ENCODE results near the gene SKI.

SKI gene

DNA sequence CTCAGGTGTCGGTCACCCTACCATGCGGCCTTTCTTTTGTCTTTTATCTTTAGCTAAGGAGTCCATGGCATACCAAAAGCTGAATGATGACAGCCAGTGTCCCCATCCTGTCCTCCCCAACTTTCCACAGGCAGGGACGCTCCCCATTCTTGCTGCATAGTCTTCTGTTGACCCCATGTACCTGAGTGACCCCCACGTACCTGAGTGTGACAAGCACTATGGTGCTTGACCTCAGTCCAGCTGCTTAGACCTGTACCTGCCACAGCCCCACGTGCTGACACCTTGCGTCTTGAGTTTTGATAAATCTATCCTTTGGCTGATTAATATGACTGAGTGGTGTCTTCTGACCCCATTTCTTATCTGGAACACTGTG, 26.9 kb downstream of the SKI start:
- CTCF ChIA-PET, result interaction anchor here (0.8 to 3.0 kb wide), 13 partner anchors 12 to 127 kb away, joined by 3 to 16 read pairs (median 5); partner anchors contain the start of gene FAAP20
- H3K9me3 ChIP-seq (ENCODE audit: control extremely low read depth in 1 of 5, control insufficient read depth in 4 of 5, insufficient read depth in 2 of 5, low read depth in 1 of 5, low read length in 4 of 5), result peaks cover 0 to 5% (median 0%) of the 10 kb centered on the region in 5 experiments
- peaks cover 0 to 35% (median 22%) of the 10 kb centered on the region in 4 experiments for H3K4me1 ChIP-seq (ENCODE audit: control extremely low read depth in 1 of 4, control insufficient read depth in 4 of 4, insufficient read depth in 4 of 4, low read length in 3 of 4)
- H3K4me3 ChIP-seq (ENCODE audit: control insufficient read depth in 1 of 7, extremely low read depth in 1 of 7, insufficient read depth in 4 of 7, low read depth in 2 of 7, low read length in 6 of 7), result peak overlapping the region in 1 of 7 experiments; percentile 23
- DNase-seq, result no peak
- WGBS (ENCODE audit: insufficient coverage), result 98% methylated on average over 4 of the region's 6 CpGs
- H3K27ac ChIP-seq (ENCODE audit: insufficient read depth in 1 of 2, low read depth in 1 of 2, low read length in 2 of 2, poor library complexity in 1 of 2, severe bottlenecking in 2 of 2), result peak overlapping the region; percentile 71 to 84
- POLR2A ChIA-PET, result interaction anchor here (0.6 to 7.5 kb wide), 18 partner anchors 9 to 137 kb away, joined by 3 to 150 read pairs (median 12); partner anchors contain the start of genes FAAP20, MORN1, RER1 and SKI
- peaks cover 0 to 5% (median 2%) of the 10 kb centered on the region in 4 experiments for H3K36me3 ChIP-seq (ENCODE audit: control insufficient read depth in 4 of 4, insufficient read depth in 4 of 4, low read length in 3 of 4)
- no peaks in the 10 kb centered on the region for H3K27me3 ChIP-seq (replicated peaks in 2 of 5; ENCODE audit: control insufficient read depth in 4 of 5, insufficient read depth in 5 of 5, low read length in 4 of 5)

DNA sequence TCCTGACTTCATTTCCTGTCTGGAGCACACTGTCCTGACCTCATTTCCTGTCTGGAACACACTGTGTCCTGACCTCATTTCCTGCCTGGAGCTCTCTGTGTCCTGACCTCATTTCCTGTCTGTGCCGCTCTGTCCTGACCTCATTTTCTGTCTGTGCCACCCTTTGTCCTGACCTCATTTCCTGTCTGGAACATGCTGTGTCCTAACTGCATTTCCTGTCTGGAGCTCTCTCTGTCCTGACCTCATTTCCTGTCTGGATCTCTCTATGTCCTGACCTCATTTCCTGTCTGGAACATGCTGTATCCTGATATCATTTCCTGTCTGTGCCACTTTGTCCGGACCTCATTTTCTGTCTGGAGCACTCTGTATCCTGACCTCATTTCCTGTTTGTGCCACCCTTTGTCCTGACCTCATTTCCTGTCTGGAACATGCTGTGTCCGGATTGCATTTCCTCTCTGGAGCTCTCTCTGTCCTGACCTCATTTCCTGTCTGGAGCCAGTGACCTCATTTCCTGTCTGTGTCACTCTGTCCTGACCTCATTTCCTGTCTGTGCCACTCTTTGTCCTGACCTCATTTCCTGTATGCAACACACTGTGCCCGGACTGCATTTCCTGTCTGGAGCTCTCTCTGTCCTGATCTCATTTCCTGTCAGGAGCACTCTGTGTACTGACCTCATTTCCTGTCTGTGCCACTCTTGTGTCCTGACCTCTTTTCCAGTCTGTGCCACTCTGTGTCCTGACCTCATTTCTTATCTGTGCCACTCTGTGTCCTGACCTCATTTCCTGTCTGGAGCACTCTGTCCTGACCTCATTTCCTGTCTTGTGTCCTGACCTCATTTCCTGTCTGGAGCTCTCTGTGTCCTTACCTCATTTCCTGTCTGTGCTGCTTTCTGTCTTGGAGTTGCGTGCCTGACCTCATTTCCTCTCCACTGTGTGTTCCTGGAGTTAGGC, 27.6 kb downstream of the SKI start:
- H3K27me3 ChIP-seq (replicated peaks in 2 of 5; ENCODE audit: control insufficient read depth in 4 of 5, insufficient read depth in 5 of 5, low read length in 4 of 5), result no peaks in the 10 kb centered on the region
- H3K9me3 ChIP-seq (ENCODE audit: control extremely low read depth in 1 of 5, control insufficient read depth in 4 of 5, insufficient read depth in 2 of 5, low read depth in 1 of 5, low read length in 4 of 5), result peaks cover 0 to 5% (median 0%) of the 10 kb centered on the region in 5 experiments
- POLR2A ChIA-PET, result interaction anchor here (0.6 to 7.5 kb wide), 25 partner anchors 9 to 322 kb away, joined by 3 to 150 read pairs (median 8); partner anchors contain the start of genes FAAP20, MORN1, RER1 and SKI
- H3K27ac ChIP-seq (ENCODE audit: insufficient read depth in 1 of 2, low read depth in 1 of 2, low read length in 2 of 2, poor library complexity in 1 of 2, severe bottlenecking in 2 of 2), result peak overlapping the region; percentile 71 to 84
- DNase-seq, result peak; percentile 97 to 99 (median 98)
- H3K4me1 ChIP-seq (ENCODE audit: control extremely low read depth in 1 of 4, control insufficient read depth in 4 of 4, insufficient read depth in 4 of 4, low read length in 3 of 4), result peaks cover 0 to 32% (median 19%) of the 10 kb centered on the region in 4 experiments
- WGBS (ENCODE audit: insufficient coverage), result 14% methylated on average over 5 of the region's 5 CpGs
- H3K4me3 ChIP-seq (ENCODE audit: control insufficient read depth in 1 of 7, extremely low read depth in 1 of 7, insufficient read depth in 4 of 7, low read depth in 2 of 7, low read length in 6 of 7), result no peak overlapping the region
- CTCF ChIA-PET, result interaction anchor here (0.8 to 3.0 kb wide), 21 partner anchors 10 to 126 kb away, joined by 3 to 16 read pairs (median 4); partner anchors contain the start of gene FAAP20
- H3K36me3 ChIP-seq (ENCODE audit: control insufficient read depth in 4 of 4, insufficient read depth in 4 of 4, low read length in 3 of 4), result peaks cover 0 to 5% (median 2%) of the 10 kb centered on the region in 4 experiments

DNA sequence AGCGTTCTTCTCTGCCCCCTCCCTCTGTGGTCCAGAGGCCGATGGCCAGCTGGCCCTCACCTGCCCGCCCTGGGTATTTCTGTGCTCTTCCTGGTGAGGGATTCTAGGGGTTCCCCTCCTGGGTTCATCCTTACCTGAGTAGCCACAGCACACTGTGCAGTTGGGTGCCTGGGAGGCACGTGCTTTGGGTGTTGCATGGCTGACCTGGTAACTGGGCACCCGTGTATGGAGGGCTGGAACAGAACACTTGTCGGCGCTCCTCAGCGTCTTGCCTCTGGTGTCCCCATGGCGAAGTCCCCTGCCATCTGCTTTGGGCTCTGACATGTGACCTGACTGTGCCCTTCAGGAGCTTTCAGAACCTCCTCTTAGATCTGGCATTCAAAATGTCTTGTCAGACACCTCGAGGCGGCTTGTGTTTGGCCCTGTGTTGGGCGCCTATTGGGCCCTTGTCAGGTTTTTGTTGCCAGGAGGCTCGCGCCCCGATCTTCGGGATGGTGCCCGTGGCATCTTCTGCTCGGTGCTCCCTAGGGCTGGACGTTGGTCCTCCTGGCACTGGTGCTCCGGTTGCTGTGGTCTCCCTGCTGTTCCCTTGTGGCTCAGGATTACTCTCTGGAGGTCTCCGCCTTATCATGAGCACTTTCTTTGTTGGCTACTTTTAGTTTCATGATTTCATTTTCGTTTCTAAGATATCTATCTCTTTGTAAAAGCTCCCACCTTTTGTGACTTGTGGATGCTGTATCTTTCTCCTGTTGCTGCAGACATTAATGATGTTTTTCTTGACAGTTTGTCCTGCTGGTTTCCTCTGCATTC, 28.5 kb downstream of the SKI start:
- peak overlapping the region; percentile 71 to 84 for H3K27ac ChIP-seq (ENCODE audit: insufficient read depth in 1 of 2, low read depth in 1 of 2, low read length in 2 of 2, poor library complexity in 1 of 2, severe bottlenecking in 2 of 2)
- H3K36me3 ChIP-seq (ENCODE audit: control insufficient read depth in 4 of 4, insufficient read depth in 4 of 4, low read length in 3 of 4), result peaks cover 0 to 5% (median 2%) of the 10 kb centered on the region in 4 experiments
- ChIA-PET POLR2A (interaction anchor here (0.7 to 7.5 kb wide), 20 partner anchors 10 to 68 kb away, joined by 3 to 150 read pairs (median 9); partner anchors contain the start of genes FAAP20 and SKI), CTCF (interaction anchor here (1.0 to 3.0 kb wide), 17 partner anchors 9 to 125 kb away, joined by 3 to 16 read pairs (median 3); no protein-coding TSS in a partner anchor)
- H3K9me3 ChIP-seq (ENCODE audit: control extremely low read depth in 1 of 5, control insufficient read depth in 4 of 5, insufficient read depth in 2 of 5, low read depth in 1 of 5, low read length in 4 of 5), result peaks cover 0 to 5% (median 0%) of the 10 kb centered on the region in 5 experiments
- WGBS (ENCODE audit: insufficient coverage), result 92% methylated on average over 21 of the region's 22 CpGs
- H3K4me3 ChIP-seq (ENCODE audit: control insufficient read depth in 1 of 7, extremely low read depth in 1 of 7, insufficient read depth in 4 of 7, low read depth in 2 of 7, low read length in 6 of 7), result no peak overlapping the region
- no peaks in the 10 kb centered on the region for H3K27me3 ChIP-seq (replicated peaks in 2 of 5; ENCODE audit: control insufficient read depth in 4 of 5, insufficient read depth in 5 of 5, low read length in 4 of 5)
- DNase-seq, result peak in 2 of 3 donors; percentile 43 to 68
- H3K4me1 ChIP-seq (ENCODE audit: control extremely low read depth in 1 of 4, control insufficient read depth in 4 of 4, insufficient read depth in 4 of 4, low read length in 3 of 4), result peaks cover 0 to 32% (median 19%) of the 10 kb centered on the region in 4 experiments

DNA sequence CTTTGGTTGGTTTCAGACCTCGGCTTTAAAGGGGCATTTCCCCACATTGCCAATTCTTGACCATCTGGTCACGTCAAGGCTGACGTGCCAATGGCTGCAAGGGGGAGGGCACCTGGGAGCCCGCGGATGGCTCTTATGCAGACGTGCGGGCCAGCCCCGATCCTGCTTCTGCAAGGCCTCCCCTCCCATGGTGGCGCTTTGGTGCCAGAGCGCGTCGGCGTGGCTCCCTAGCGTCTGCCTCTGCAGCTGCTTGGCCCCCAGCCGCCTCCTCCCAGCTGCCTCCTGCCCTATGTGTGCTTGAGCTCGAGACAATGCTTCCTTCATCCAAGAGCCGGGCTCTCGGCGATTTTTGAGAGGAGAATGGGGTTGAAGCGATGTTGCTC, 29.1 kb downstream of the SKI start:
- H3K27ac ChIP-seq (ENCODE audit: insufficient read depth in 1 of 2, low read depth in 1 of 2, low read length in 2 of 2, poor library complexity in 1 of 2, severe bottlenecking in 2 of 2), result no peak overlapping the region
- peak in 1 of 3 donors; percentile 40 for DNase-seq
- no peaks in the 10 kb centered on the region for H3K27me3 ChIP-seq (replicated peaks in 2 of 5; ENCODE audit: control insufficient read depth in 4 of 5, insufficient read depth in 5 of 5, low read length in 4 of 5)
- ChIA-PET CTCF (interaction anchor here (1.1 to 3.0 kb wide), 7 partner anchors 16 to 58 kb away, joined by 3 to 16 read pairs (median 7); no protein-coding TSS in a partner anchor), POLR2A (interaction anchor here (1.7 to 7.5 kb wide), 8 partner anchors 22 to 62 kb away, joined by 5 to 150 read pairs (median 30); partner anchors contain the start of genes FAAP20 and SKI)
- peaks cover 0 to 5% (median 0%) of the 10 kb centered on the region in 5 experiments for H3K9me3 ChIP-seq (ENCODE audit: control extremely low read depth in 1 of 5, control insufficient read depth in 4 of 5, insufficient read depth in 2 of 5, low read depth in 1 of 5, low read length in 4 of 5)
- peaks cover 0 to 32% (median 19%) of the 10 kb centered on the region in 4 experiments for H3K4me1 ChIP-seq (ENCODE audit: control extremely low read depth in 1 of 4, control insufficient read depth in 4 of 4, insufficient read depth in 4 of 4, low read length in 3 of 4)
- H3K36me3 ChIP-seq (ENCODE audit: control insufficient read depth in 4 of 4, insufficient read depth in 4 of 4, low read length in 3 of 4), result peaks cover 0 to 5% (median 2%) of the 10 kb centered on the region in 4 experiments
- 97% methylated on average over 17 of the region's 20 CpGs for whole genome bisulfite sequencing (ENCODE audit: insufficient coverage)
- no peak overlapping the region for H3K4me3 ChIP-seq (ENCODE audit: control insufficient read depth in 1 of 7, extremely low read depth in 1 of 7, insufficient read depth in 4 of 7, low read depth in 2 of 7, low read length in 6 of 7)

DNA sequence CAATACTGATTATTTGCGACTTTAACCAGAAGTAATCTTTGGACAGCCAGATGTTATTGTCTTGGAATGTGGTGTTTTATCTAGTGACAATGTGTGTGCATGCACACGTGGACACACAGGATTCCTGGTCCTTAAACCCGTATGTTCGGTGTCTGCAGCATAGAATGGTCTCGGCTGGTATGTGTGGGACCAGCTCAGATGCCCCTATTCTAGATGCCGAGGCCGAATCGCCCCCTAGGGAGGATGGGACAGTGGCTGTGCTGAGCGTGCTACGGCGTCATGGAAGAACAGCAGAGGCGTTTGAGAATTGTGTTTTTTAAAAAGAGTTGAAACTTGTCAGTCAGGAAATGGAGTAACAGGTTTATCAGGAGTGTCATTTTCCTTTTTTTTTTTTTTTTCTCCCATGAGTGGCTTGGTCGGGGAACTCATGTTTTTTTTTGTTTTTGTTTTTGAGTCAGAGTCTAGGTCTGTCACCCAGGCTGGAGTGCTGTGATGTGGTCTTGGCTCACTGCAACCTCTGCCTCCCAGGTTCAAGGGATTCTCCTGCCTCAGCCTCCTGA, 30.1 kb downstream of the SKI start:
- WGBS (ENCODE audit: insufficient coverage), result 70% methylated on average over 11 of the region's 13 CpGs
- peak; percentile 30 to 73 (median 37) for DNase-seq
- Histone ChIP-seq H3K4me3 (ENCODE audit: control insufficient read depth in 1 of 7, extremely low read depth in 1 of 7, insufficient read depth in 4 of 7, low read depth in 2 of 7, low read length in 6 of 7) (no peak overlapping the region), H3K27me3 (replicated peaks in 2 of 5; ENCODE audit: control insufficient read depth in 4 of 5, insufficient read depth in 5 of 5, low read length in 4 of 5) (no peaks in the 10 kb centered on the region), H3K9me3 (ENCODE audit: control extremely low read depth in 1 of 5, control insufficient read depth in 4 of 5, insufficient read depth in 2 of 5, low read depth in 1 of 5, low read length in 4 of 5) (peaks cover 0 to 5% (median 0%) of the 10 kb centered on the region in 5 experiments), H3K4me1 (ENCODE audit: control extremely low read depth in 1 of 4, control insufficient read depth in 4 of 4, insufficient read depth in 4 of 4, low read length in 3 of 4) (peaks cover 0 to 32% (median 19%) of the 10 kb centered on the region in 4 experiments), H3K27ac (ENCODE audit: insufficient read depth in 1 of 2, low read depth in 1 of 2, low read length in 2 of 2, poor library complexity in 1 of 2, severe bottlenecking in 2 of 2) (no peak overlapping the region), H3K36me3 (ENCODE audit: control insufficient read depth in 4 of 4, insufficient read depth in 4 of 4, low read length in 3 of 4) (peaks cover 0 to 4% (median under 1%) of the 10 kb centered on the region in 4 experiments)
- ChIA-PET CTCF (interaction anchor here (1.2 to 2.4 kb wide), 4 partner anchors 18 to 46 kb away, joined by 3 to 11 read pairs (median 6); no protein-coding TSS in a partner anchor), POLR2A (interaction anchor here (0.6 to 5.6 kb wide), 4 partner anchors 21 to 53 kb away, joined by 3 to 79 read pairs (median 11); no protein-coding TSS in a partner anchor)

DNA sequence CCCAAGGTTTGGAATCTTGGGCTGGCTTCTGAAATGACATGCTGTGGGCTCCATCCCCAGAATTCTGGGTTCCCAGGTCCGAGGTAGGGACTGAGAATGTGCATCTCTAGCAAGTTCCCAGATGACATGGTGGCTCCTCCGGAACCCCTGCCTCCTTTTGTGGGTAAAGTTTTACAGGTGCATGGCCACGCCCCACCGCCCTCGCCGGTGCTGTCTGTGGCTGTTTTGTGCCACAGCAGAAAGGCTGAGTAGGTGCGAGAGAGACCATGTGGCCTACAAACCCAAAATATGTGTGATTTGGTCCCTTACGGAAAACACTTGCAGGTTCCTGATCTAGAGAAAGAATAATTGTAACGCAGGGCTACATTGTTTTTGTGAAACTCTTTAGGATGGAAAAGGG, 30.9 kb downstream of the SKI start:
- Histone ChIP-seq H3K36me3 (ENCODE audit: control insufficient read depth in 4 of 4, insufficient read depth in 4 of 4, low read length in 3 of 4) (no peaks in the 10 kb centered on the region), H3K27ac (ENCODE audit: insufficient read depth in 1 of 2, low read depth in 1 of 2, low read length in 2 of 2, poor library complexity in 1 of 2, severe bottlenecking in 2 of 2) (no peak overlapping the region), H3K4me3 (ENCODE audit: control insufficient read depth in 1 of 7, extremely low read depth in 1 of 7, insufficient read depth in 4 of 7, low read depth in 2 of 7, low read length in 6 of 7) (no peak overlapping the region), H3K9me3 (ENCODE audit: control extremely low read depth in 1 of 5, control insufficient read depth in 4 of 5, insufficient read depth in 2 of 5, low read depth in 1 of 5, low read length in 4 of 5) (peaks cover 0 to 5% (median 0%) of the 10 kb centered on the region in 5 experiments), H3K4me1 (ENCODE audit: control extremely low read depth in 1 of 4, control insufficient read depth in 4 of 4, insufficient read depth in 4 of 4, low read length in 3 of 4) (peaks cover 0 to 32% (median 19%) of the 10 kb centered on the region in 4 experiments), H3K27me3 (replicated peaks in 2 of 5; ENCODE audit: control insufficient read depth in 4 of 5, insufficient read depth in 5 of 5, low read length in 4 of 5) (no peaks in the 10 kb centered on the region)
- 93% methylated on average over 8 of the region's 9 CpGs for WGBS (ENCODE audit: insufficient coverage)
- DNase-seq, result no peak
- POLR2A ChIA-PET, result interaction anchor here (1.0 to 5.6 kb wide), 4 partner anchors 17 to 53 kb away, joined by 5 to 79 read pairs (median 11); no protein-coding TSS in a partner anchor
- CTCF ChIA-PET, result interaction anchor here (1.3 to 2.4 kb wide), 3 partner anchors 17 to 46 kb away, joined by 3 to 11 read pairs (median 10); no protein-coding TSS in a partner anchor
